Activated CD4-positive, alpha-beta T cell treated with anti-CD3 and anti-CD28 coated beads, Interleukin-2, Interleukin-6, amounts not matched to agents 100 ng/mL and 50 ng/mL, durations not matched to agents 16 hours and 8 hours (primary cell): ENCODE results near the gene PRRC2A.

Experiments used
- DNase-seq: peaks from one replicate; pipeline ENCODE4 v3.0.0-alpha.2; 2020

The PRRC2A gene

GRCh38 chr6:31666337-31666965 lies 45.9 kb downstream of the PRRC2A start:
- DNase-seq, result no peak

GRCh38 chr6:31669676-31670075 lies 49.2 kb downstream of the PRRC2A start, which contains the start of gene LY6G5B:
LY6G5B (plus strand) TSS chr6:31669976; CDS start chr6:31670951, 975 bp downstream.
- no peak for DNase-seq

- no peak for DNase-seq
These were observed 55.9 kb downstream of the PRRC2A start for GRCh38 chr6:31676322-31676903.

- DNase-seq, result no peak
These were observed 56.4 kb downstream of the PRRC2A start for GRCh38 chr6:31676904-31677303.

GRCh38 chr6:31677955-31678354 lies 57.4 kb downstream of the PRRC2A start:
- no peak for DNase-seq

- DNase-seq, result peak; percentile 79
These were observed 60.0 kb downstream of the PRRC2A start, which contains the start of gene LY6G5C for GRCh38 chr6:31680226-31681134. LY6G5C (minus strand) TSS chr6:31681067; CDS start chr6:31680373, 694 bp downstream.

- DNase-seq, result peak; percentile 50
These were observed 60.7 kb downstream of the PRRC2A start for GRCh38 chr6:31681135-31681671.

- no peak for DNase-seq
These were observed 63.1 kb downstream of the PRRC2A start for GRCh38 chr6:31683591-31683990.

GRCh38 chr6:31686483-31686882 lies 66.0 kb downstream of the PRRC2A start:
- DNase-seq, result no peak

GRCh38 chr6:31687321-31687720 lies 66.8 kb downstream of the PRRC2A start:
- DNase-seq, result no peak
